ENCODE data around the gene ZNF281. TPM values are rescaled to one million over a fixed set of nuclear protein-coding genes. Genes with fewer than 3 reads are reported as not detected.
A peak's percentile ranks its signal among the peaks of the same experiment; 100 is the strongest.

The ZNF281 gene
- total RNA-seq, 1 experiment from 2014 or later: 22.3 TPM

DNA sequence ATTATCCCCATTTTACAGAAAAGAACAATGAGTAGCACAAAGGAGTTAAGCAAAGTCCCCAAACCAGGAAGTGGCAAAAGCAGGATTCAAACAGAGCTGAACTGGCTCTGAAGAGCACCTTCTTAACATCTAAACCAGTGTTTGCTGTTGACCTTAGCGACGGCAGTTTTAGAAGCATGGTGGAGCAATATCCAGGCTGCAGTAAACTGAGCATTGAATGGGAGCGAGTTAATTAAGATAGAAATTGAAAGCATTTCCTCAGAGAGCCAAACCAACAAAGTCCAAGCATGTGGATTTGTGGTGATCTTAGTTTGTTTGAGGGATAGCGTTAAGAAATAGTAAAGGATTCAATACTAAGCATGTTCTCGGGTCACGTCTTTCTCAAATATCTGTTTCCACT lies 13.4 kb upstream of the ZNF281 start:
- TF ChIP-seq, protein P1, sequence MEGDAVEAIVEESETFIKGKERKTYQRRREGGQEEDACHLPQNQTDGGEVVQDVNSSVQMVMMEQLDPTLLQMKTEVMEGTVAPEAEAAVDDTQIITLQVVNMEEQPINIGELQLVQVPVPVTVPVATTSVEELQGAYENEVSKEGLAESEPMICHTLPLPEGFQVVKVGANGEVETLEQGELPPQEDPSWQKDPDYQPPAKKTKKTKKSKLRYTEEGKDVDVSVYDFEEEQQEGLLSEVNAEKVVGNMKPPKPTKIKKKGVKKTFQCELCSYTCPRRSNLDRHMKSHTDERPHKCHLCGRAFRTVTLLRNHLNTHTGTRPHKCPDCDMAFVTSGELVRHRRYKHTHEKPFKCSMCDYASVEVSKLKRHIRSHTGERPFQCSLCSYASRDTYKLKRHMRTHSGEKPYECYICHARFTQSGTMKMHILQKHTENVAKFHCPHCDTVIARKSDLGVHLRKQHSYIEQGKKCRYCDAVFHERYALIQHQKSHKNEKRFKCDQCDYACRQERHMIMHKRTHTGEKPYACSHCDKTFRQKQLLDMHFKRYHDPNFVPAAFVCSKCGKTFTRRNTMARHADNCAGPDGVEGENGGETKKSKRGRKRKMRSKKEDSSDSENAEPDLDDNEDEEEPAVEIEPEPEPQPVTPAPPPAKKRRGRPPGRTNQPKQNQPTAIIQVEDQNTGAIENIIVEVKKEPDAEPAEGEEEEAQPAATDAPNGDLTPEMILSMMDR (IDR thresholded peaks at IDR 0.05; ENCODE audit: unreplicated experiment): no peak
- Mint-ChIP-seq H3K27ac (ENCODE audit: low read depth, unreplicated experiment) (no peak overlapping the region), H3K4me3 (ENCODE audit: unreplicated experiment) (no peak overlapping the region), H3K4me1 (ENCODE audit: insufficient read depth, unreplicated experiment) (peaks cover 6% of the 10 kb centered on the region), H3K36me3 (ENCODE audit: insufficient read depth, unreplicated experiment) (no peaks in the 10 kb centered on the region), H3K9me3 (ENCODE audit: unreplicated experiment) (no peaks in the 10 kb centered on the region), H3K27me3 (ENCODE audit: insufficient read depth, unreplicated experiment) (no peaks in the 10 kb centered on the region)
- BruUV-seq (replicated peaks): no TSS peak
- DNase-seq (ENCODE audit: unreplicated experiment): no peak
- ChIA-PET POLR2A (interaction anchor here (0.7 to 1.2 kb wide), 2 partner anchors 40 to 272 kb away, joined by 3 to 4 read pairs; no protein-coding TSS in a partner anchor), CTCF (interaction anchor here (0.5 to 1.3 kb wide), 5 partner anchors 12 to 406 kb away, joined by 3 read pairs; no protein-coding TSS in a partner anchor)
- intact Hi-C loops (cut with micrococcal nuclease): no loop called here

DNA sequence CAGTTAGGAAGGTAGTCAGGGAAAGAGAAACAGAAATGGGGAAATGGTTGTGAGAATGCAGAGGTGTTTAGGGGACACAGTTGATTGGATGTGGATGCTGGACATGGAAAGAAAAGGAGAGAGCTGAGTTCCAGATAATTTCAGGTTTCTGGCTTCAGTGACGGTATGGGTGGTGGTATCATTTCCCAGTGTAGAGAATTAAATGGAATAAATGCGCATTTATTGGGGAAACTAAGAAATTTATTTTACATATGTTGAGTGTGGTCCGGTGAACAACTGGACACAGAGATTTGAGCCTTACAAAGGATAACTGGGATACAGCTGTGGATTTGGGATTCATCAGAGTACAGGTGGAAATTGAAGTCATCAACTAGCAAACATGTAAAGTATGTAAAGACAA lies 12.4 kb upstream of the ZNF281 start:
- Mint-ChIP-seq H3K4me1 (ENCODE audit: insufficient read depth, unreplicated experiment) (no peaks in the 10 kb centered on the region), H3K9me3 (ENCODE audit: unreplicated experiment) (no peaks in the 10 kb centered on the region), H3K36me3 (ENCODE audit: insufficient read depth, unreplicated experiment) (no peaks in the 10 kb centered on the region), H3K4me3 (ENCODE audit: unreplicated experiment) (no peak overlapping the region), H3K27me3 (ENCODE audit: insufficient read depth, unreplicated experiment) (no peaks in the 10 kb centered on the region), H3K27ac (ENCODE audit: low read depth, unreplicated experiment) (no peak overlapping the region)
- intact Hi-C loops (cut with micrococcal nuclease): no loop called here
- TF ChIP-seq, protein P1 (IDR thresholded peaks at IDR 0.05; ENCODE audit: unreplicated experiment): no peak
- CTCF ChIA-PET: interaction anchor here (1.1 to 1.3 kb wide), 2 partner anchors 11 to 283 kb away, joined by 3 read pairs; no protein-coding TSS in a partner anchor
- no TSS peak for BruUV-seq (replicated peaks)
- POLR2A ChIA-PET: interaction anchor here (0.7 to 1.2 kb wide), 3 partner anchors 41 to 273 kb away, joined by 3 to 4 read pairs (median 3); no protein-coding TSS in a partner anchor
- no peak for DNase-seq (ENCODE audit: unreplicated experiment)

DNA sequence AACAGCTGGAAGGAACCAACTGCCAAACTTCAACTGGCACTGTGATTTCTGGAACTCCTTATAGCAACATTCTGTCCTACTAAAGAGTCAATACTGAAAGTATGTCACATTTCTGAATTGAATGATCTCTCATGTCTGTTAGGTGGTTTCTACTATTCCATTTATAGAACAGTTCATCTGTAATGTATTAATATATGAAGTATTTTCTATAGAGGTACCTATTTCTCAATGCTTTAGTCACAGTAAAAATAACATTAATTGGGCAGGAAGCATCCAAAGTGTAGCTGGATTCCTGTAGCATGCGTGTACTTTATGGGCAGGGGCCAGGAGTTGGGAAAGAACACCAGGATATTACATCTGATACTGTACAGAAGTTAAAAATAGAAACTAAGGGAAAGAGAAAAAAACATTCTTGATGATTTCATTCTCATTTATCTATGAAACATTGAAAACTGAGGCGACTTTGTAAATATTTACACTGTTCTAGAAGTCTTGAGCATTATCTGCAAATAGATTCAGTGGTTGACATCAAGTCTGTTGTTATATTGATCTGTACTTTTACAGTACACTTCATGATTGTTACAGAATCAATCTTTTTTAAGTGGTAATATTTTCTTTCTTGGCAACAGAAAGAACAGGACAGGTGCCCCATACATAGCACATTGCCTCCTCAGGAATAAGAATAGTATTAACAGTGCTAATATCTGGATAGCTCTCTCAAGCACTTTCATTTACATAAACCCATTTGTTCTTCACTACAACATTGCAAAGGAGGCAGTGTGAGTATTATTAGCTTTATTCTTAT lies 6.2 kb upstream of the ZNF281 start:
- Mint-ChIP-seq H3K4me1 (ENCODE audit: insufficient read depth, unreplicated experiment) (peaks cover 24% of the 10 kb centered on the region), H3K27me3 (ENCODE audit: insufficient read depth, unreplicated experiment) (no peaks in the 10 kb centered on the region), H3K9me3 (ENCODE audit: unreplicated experiment) (no peaks in the 10 kb centered on the region), H3K27ac (ENCODE audit: low read depth, unreplicated experiment) (peak overlapping the region; percentile 93), H3K36me3 (ENCODE audit: insufficient read depth, unreplicated experiment) (no peaks in the 10 kb centered on the region), H3K4me3 (ENCODE audit: unreplicated experiment) (peak overlapping the region; percentile 20)
- CTCF ChIA-PET: interaction anchor here (0.6 to 1.3 kb wide), 9 partner anchors 95 to 1303 kb away, joined by 3 to 4 read pairs (median 3); no protein-coding TSS in a partner anchor
- intact Hi-C loops (cut with micrococcal nuclease): loop anchor here (1.0 to 10.0 kb wide), 3 partner anchors 67 to 731 kb away; no protein-coding TSS in a partner anchor
- BruUV-seq (replicated peaks): TSS peak; percentile 99
- TF ChIP-seq, protein P1 (IDR thresholded peaks at IDR 0.05; ENCODE audit: unreplicated experiment): no peak
- DNase-seq (ENCODE audit: unreplicated experiment): peak; percentile 99
- POLR2A ChIA-PET: interaction anchor here (0.6 to 9.2 kb wide), 18 partner anchors 10 to 287 kb away, joined by 3 to 81 read pairs (median 4); no protein-coding TSS in a partner anchor

DNA sequence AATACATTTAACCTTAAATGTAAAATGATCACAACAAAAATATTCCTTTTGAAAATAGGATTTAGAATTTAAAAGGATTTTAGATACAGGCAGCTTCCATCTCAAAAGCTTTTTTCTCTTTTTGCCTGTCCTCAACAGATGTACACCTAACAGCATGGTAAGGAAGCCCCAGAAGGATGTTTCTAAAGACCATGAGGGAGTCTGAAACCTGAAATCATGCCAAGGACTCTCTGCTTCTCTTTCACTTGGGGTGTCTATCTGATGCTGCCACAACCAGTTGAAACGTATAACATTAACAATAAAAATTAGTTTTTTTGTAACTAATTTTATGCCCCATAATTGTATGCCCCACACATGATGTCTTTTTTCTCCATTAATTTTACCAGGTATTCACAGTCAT lies 5.4 kb upstream of the ZNF281 start:
- TF ChIP-seq, protein P1 (IDR thresholded peaks at IDR 0.05; ENCODE audit: unreplicated experiment): no peak
- CTCF ChIA-PET: interaction anchor here (0.6 to 1.1 kb wide), 7 partner anchors 23 to 275 kb away, joined by 3 read pairs; no protein-coding TSS in a partner anchor
- H3K4me3 Mint-ChIP-seq (ENCODE audit: unreplicated experiment): peak overlapping the region; percentile 20
- no peaks in the 10 kb centered on the region for H3K9me3 Mint-ChIP-seq (ENCODE audit: unreplicated experiment)
- H3K27ac Mint-ChIP-seq (ENCODE audit: low read depth, unreplicated experiment): peak overlapping the region; percentile 93
- no TSS peak for BruUV-seq (replicated peaks)
- H3K4me1 Mint-ChIP-seq (ENCODE audit: insufficient read depth, unreplicated experiment): peaks cover 31% of the 10 kb centered on the region
- intact Hi-C loops (cut with micrococcal nuclease): loop anchor here (5.0 to 10.0 kb wide), 2 partner anchors 113 to 730 kb away; no protein-coding TSS in a partner anchor
- H3K36me3 Mint-ChIP-seq (ENCODE audit: insufficient read depth, unreplicated experiment): peaks cover 1% of the 10 kb centered on the region
- peak; percentile 42 for DNase-seq (ENCODE audit: unreplicated experiment)
- no peaks in the 10 kb centered on the region for H3K27me3 Mint-ChIP-seq (ENCODE audit: insufficient read depth, unreplicated experiment)
- POLR2A ChIA-PET: interaction anchor here (0.6 to 9.2 kb wide), 13 partner anchors 9 to 288 kb away, joined by 3 to 81 read pairs (median 4); no protein-coding TSS in a partner anchor

All from MCF 10A (cell line).